Vagina (tissue), 2 donors: ENCODE results near the gene ATP2B2.

ENCODE experiments used
- CTCF ChIP-seq, 3 experiments: fragments of 450-650 bp in 2 of 3; fragments of 200-600 bp in 1 of 3; sonication (generic) in 1 of 3; IDR thresholded peaks; one replicate each; pipeline ENCODE4 v1.5.1; 2017 to 2019; ENCODE audit warnings: antibody characterized with exemption in 3 of 3, mild to moderate bottlenecking in 2 of 3, moderate library complexity in 2 of 3
- POLR2AphosphoS5 ChIP-seq, 2 donors: sonication (generic); formaldehyde crosslinking; IDR thresholded peaks; one replicate each; pipeline ENCODE4 v1.9.0; 2017; ENCODE audit warnings: antibody characterized with exemption in 2 of 2, mild to moderate bottlenecking in 2 of 2, low read depth in 1 of 2; ENCODE audit not compliant: insufficient read depth in 1 of 2

DNA sequence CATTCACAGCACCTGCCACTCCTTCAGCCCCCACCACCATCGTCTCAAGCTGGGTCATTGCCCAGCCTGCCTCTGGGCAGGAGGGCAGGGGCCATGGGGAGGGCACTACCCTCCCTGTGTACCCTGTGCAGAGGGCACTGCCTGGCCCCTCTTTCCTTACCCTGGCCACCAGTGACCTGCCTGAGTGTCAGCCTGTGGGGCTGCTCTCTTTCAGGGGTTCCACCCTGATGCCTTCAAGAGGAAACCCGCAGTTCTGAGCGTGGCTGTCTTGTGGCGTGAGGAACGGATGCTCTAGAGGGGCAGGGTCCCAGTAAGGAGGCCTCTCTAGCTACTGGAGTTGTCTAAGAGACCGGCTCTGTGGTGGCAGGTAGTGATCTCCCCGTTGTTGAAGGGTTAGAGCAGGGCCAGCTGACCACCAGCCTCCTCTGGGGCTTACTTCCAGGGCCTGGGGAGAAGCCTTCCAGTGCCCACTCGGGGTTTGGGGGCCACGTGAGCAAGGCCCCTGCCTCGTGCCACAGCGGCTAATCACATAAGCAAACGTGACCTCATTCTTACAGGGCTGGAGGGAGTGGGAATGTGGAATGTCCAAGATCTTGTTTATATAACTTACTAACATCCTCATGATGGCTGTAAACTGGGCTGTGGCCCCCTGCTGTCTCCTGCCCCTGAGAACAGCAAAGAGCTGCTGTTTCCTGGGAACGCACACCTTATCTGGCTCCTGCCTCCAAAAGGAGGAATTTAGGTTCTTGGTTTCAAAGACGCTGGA is 153.1 kb downstream of the ATP2B2 start:
- TF ChIP-seq CTCF (IDR thresholded peaks at IDR 0.05) (no peak), POLR2AphosphoS5 (IDR thresholded peaks at IDR 0.05; ENCODE audit: insufficient read depth in 1 of 2, low read depth in 1 of 2) (no peak)
